ENCODE data around the gene LNX1.
A peak's percentile ranks its signal among the peaks of the same experiment; 100 is the strongest.

Gene LNX1

DNA sequence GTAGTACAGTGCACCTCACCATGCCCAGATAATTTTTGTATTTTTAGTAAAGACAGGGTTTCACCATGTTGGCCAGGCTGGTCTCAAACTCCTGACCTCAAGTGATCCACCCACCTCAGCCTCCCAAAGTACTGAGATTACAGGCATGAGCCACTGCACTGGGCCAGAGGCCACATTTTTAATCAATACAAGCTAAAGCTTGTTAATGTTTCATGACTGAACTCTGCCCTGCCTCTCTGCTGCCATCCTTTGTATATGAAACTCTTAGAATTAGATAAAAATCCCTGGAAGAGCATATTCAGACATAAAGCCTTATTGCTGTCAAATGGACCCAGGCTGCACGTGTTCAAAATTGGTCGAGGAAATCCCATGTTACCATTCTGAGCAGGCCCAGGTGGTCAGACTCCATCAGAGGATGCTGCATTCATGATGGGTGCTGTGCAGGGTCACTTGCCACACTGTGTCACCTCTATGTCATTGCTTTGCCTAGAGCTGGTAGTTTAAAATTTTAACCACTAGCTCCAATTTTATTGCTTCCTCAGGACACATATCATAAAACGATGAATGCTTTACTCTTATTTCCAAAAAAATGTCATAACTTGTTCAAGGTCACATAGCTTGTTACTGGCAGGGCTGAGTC is 45.2 kb downstream of the LNX1 start:
- H3K4me3 ChIP-seq = no peak overlapping the region
- no peak overlapping the region for H3K27ac ChIP-seq

GRCh38 chr4:53545273-53545672 is 46.0 kb downstream of the LNX1 start:
- H3K4me3 ChIP-seq = no peak overlapping the region
- H3K27ac ChIP-seq = no peak overlapping the region

DNA sequence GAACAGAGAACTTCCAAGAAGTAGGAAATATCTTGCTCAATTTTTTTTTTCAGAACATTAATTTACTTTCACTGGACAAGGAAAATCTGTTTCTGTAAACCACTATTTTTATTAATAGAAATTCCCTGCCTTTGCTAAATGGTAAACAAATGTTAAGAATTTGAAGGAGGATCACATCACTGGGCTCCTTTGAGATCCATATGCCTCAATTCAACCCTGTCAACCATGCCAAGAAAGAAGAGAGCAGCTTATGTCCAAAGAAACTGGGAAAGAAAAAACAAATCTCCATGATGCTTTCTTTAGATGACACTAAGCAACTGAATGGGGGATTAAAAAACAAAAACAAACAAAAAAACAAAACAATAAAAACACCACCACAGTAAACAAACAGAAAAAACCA is 47.7 kb downstream of the LNX1 start:
- H3K4me3 ChIP-seq = no peak overlapping the region
- H3K27ac ChIP-seq = no peak overlapping the region

DNA sequence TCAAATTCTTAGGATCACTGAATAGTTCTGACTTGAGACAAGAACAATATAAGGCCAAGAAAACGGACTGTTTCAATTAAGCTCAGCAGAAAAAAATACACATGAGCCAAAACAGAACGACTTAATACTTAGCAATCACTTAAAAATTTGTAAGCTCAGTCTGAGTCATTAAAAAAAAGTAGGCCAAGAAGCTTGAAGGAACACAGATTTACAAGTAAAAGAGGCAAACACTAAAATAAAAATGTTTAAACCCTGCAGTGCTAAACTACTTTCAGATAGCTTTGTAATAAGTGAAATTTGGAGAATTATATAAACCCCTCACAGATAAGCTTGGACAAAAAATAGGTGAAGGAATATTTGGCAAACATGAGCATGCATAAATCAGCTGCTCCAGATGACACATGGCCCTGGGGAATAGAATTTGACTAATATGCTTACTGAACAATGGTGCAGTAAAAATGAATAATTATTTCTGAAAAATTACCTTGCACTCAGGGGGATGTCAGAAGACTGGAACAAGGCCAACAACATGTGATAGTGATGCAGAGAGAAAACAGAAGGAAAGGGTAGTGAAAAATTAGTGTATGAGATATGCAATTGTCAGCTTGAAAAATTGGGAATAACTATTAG is 49.6 kb downstream of the LNX1 start:
- Histone ChIP-seq H3K27ac (peak overlapping the region in 7 of 21 experiments; percentile 9 to 76 (median 42)), H3K4me3 (no peak overlapping the region)

- peak overlapping the region in 1 of 21 experiments; percentile 18 for H3K27ac ChIP-seq
- no peak overlapping the region for H3K4me3 ChIP-seq
Measured at GRCh38 chr4:53538756-53539155, 52.5 kb downstream of the LNX1 start.

GRCh38 chr4:53537606-53538005 is 53.7 kb downstream of the LNX1 start:
- no peak overlapping the region for H3K27ac ChIP-seq

DNA sequence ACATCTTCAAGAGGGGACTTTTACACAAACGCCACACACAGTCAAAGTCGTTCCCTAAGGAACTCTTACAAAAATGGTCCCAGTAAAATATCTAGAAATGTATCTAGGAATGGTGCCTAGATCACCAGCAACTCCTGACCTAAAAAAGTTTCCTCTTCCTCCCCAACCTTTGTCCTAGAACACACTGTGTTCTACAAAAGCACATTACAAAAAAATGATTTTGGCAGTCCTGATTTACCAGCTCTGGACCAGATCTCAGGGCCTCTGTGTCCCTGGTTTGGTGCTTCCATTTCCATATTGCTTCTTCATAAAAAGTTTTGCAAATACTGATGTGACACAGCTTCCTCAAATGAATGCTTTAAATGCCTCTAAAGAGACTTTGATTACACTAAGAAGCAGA is 55.0 kb downstream of the LNX1 start:
- no peak overlapping the region for H3K27ac ChIP-seq
- H3K4me3 ChIP-seq = no peak overlapping the region

More at GRCh38 chr4:53537606-53538005, 53.7 kb downstream of the LNX1 start:
- no peak overlapping the region for H3K4me3 ChIP-seq

GRCh38 chr4:53535567-53535966 is 55.7 kb downstream of the LNX1 start:
- Histone ChIP-seq H3K27ac (no peak overlapping the region), H3K4me3 (no peak overlapping the region)

- H3K27ac ChIP-seq = no peak overlapping the region
- no peak overlapping the region for H3K4me3 ChIP-seq
Measured at GRCh38 chr4:53534684-53535083, 56.6 kb downstream of the LNX1 start.

GRCh38 chr4:53532521-53532920 is 58.8 kb downstream of the LNX1 start:
- H3K27ac ChIP-seq = peak overlapping the region in 1 of 21 experiments; percentile 47

DNA sequence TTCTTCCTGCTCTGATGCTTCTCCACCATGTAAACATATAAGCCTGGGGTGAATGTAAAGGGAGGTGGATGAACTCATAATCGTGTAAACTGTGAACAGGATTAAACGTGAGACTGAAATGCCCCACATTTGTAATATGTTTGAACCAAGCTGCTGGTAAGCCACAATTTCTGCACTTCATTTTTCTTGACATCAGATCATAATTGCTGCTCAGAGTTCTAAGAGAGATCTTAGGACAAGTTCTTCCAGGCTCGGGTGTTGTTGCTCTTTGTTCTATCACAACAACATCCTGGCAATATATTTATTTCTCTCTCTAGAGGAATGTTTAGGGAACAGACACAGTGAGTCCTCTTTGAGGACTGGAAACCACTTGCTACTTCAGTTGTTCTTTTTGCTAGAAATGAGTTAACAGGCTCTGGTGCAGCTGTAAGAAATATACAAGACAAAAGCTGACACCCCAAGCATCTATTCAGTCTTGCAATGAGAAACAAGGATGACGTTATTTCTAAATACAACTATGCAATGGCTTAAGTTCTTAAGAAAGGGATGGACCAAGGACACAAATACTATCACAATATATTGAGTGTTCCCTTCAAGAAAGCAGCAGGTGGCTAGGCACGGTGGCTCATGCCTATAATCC is 59.6 kb downstream of the LNX1 start:
- Histone ChIP-seq H3K27ac (no peak overlapping the region), H3K4me3 (no peak overlapping the region)

More at GRCh38 chr4:53532521-53532920, 58.8 kb downstream of the LNX1 start:
- no peak overlapping the region for H3K4me3 ChIP-seq

- Histone ChIP-seq H3K4me3 (no peak overlapping the region), H3K27ac (no peak overlapping the region)
Measured at GRCh38 chr4:53529025-53529424, 62.3 kb downstream of the LNX1 start.

GRCh38 chr4:53527930-53528329 is 63.4 kb downstream of the LNX1 start:
- H3K4me3 ChIP-seq = no peak overlapping the region
- H3K27ac ChIP-seq = no peak overlapping the region

- Histone ChIP-seq H3K27ac (no peak overlapping the region), H3K4me3 (no peak overlapping the region)
Measured at GRCh38 chr4:53527326-53527725, 64.0 kb downstream of the LNX1 start.

DNA sequence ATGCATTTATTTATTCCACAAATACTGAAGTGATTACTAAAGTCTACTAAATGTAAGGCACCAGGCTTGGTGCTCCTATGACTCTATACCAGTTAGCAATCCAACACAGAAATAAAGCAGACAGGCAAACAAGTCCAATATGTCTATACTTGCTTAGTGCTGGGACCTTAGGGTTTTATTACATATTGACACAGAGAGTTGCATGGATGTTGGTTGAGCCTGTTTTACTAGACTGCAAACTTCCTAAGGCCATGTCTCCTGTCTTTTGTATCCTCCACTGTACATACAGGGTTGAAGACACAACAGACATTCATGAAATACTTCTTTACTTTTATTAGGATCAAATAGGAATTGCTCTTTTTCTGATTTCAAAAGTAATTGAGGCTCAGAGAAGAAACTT is 69.0 kb downstream of the LNX1 start:
- peak overlapping the region in 2 of 21 experiments; percentile 11 to 30 for H3K27ac ChIP-seq
- H3K4me3 ChIP-seq = no peak overlapping the region

DNA sequence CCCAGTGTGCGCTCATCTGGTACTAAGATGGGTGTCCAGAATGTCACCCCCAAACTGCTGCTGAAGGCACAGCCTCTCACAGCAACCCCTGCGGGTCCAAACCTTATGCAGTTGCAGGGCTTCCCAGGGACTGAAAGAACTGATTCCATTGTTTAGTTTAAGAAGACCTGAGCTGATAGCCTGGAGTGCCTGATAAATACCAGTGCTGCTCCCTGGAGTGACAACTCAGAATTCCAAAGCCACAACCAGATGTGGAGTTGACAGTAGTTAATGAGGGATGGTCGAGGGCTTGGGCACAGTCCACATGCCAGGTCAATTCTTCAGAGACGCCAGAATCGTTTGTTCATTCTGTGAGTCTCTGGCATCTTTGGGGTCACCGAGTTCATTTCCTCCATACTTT is 71.2 kb downstream of the LNX1 start:
- Histone ChIP-seq H3K4me3 (no peak overlapping the region), H3K27ac (no peak overlapping the region)

DNA sequence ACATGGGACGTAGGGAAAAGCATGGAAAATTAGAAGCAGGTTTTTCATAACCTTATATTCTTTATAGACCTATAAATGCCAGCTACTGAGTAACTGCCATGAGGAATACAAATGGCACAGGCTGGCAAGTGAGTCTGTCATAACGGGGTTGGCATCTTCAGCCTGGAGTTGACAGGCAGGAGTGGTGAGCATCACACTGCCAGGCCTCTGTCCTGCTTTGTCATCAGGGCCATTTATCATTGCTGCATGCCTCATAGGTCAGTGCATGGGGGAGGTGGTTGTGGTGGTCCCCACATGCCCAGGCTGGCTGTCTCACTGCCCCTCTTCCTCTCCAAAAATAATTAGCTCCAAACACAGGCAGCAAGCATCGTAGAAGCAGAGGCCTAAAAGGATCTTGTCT is 72.5 kb downstream of the LNX1 start:
- H3K4me3 ChIP-seq = no peak overlapping the region

DNA sequence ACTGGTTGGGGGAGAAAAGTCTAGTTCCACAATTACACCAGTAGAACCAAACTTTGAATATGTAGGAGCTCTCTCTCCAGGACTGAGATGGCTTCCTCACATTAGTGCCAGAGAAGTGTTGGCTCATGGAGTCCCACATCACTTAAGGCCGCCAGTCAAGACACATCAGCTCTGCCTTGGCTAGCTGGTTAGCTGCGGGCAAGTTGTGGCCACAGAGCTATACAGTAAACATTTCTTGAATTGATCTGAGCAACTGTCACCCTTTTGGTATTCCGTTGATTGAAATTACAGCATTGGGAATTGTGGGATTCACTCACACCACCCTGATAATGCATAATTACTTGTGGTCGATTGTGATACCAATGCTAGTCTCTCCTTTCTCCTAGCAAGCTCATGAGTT is 76.2 kb downstream of the LNX1 start:
- no peak overlapping the region for H3K4me3 ChIP-seq
- no peak overlapping the region for H3K27ac ChIP-seq

More for the DNA sequence above, 72.5 kb downstream of the LNX1 start:
- H3K27ac ChIP-seq = no peak overlapping the region

DNA sequence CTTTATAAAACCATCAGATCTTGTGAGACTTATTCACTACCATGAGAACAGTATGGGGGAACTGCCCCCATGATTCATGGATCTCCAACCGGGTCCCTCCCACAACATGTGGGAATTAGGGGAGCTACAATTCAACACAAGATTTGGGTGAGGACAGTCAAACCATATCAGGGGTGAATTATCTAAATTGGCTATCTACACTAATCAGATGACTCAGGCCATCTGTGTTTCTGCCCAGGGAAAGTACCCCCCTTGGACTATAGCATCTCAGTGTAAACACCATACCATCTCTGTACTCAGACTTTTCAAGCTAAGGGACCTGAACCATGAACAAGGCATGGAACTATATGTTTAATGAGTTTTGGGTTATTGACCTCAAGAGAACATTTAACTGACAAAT is 76.8 kb downstream of the LNX1 start:
- Histone ChIP-seq H3K4me3 (no peak overlapping the region), H3K27ac (no peak overlapping the region)

- Histone ChIP-seq H3K27ac (no peak overlapping the region), H3K4me3 (no peak overlapping the region)
Measured at GRCh38 chr4:53512608-53513007, 78.7 kb downstream of the LNX1 start.

DNA sequence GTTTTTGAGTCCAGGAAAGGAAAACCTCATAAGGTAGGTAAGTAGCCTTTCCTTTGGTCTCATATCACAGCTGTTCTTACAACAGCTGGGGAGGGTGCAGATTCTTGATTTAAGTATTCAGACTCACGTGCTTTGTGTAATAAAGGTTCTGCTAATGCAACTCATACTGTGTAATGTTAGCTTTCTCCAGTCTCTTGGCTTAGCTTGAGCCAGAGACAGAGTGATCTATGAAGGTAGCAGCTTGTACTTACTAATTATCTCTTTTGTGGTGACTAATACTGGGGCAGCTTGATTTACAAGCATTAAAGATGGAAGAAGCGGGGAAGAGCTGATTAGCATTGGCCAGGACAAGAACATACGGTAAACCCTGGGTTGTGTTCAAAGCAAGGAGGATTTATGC is 80.3 kb downstream of the LNX1 start:
- no peak overlapping the region for H3K4me3 ChIP-seq
- H3K27ac ChIP-seq = peak overlapping the region in 3 of 21 experiments; percentile 21 to 59 (median 37)
